HPDE6-E6E7 (cell line): Measurements from ENCODE around the gene SHROOM3.
"Not testable (repeated sequence)": the region's sequence is repeated elsewhere in the genome, so short reads cannot be mapped to it uniquely, and the experiment has no call there.

Experiments used
- DNase-seq: peaks from one replicate; pipeline ENCODE4 v3.0.0; 2011; ENCODE audit warnings: missing footprints; ENCODE audit errors: extremely low spot score

The SHROOM3 gene

DNA sequence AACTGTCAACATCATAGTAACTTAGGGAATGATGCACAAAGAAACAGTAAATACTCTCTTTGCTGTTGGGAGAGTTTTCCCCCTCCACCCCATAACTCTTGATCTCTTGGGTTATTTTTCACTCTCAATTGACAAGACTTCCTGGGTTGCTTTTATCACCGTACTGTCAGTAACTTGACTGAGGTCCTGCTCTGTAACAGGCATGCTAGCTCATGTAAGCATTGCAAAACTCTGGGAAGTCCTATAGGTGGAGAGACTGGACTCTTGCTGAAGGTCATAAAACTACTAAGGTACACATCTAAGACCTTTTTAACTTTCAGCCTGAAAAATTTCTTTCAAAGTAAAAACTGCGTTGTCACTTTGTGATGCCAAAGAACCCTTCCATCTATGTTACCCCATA, 10.9 kb downstream of the SHROOM3 start:
- DNase-seq = no peak

DNA sequence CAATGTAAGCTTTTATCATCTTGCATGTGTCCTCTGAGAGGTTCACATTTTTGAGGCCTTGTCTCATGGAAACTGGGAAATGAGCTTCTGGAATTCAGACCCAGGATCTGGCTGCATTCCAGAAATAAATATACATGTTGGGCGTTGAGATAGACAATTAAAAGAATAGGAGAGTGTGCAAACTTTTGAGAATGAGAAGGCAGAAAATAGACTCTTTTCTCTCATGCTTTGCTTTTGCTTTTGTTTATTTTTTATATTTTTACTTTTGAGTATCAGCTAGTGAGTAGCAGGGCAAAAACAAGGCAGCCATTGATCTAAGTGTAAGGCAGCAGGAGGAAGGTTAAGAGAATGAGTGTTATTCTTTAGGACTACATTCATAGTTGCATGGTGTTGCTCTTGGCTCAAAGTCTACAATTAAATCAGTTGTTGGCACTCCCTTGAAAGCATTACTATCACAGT, 12.4 kb downstream of the SHROOM3 start:
- DNase-seq = no peak

DNA sequence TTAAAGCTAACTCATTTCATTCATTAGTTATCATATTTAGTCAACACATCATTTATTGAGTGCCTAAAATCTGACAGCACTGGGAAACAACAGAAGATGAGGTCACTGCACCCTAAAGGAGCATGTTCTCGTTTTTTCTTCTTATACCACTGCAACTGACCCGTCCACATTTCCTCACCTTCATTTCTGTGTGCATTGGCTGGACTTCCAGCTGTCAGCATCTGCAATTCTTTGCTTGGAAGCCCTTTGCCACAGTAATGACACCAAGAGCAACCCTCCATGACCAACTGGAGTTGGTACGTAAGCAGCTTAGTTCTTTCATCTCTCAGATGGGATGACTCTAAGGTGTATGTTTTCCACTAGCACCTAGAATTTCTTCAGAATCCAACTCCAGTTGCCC, 13.2 kb downstream of the SHROOM3 start:
- no peak for DNase-seq

DNA sequence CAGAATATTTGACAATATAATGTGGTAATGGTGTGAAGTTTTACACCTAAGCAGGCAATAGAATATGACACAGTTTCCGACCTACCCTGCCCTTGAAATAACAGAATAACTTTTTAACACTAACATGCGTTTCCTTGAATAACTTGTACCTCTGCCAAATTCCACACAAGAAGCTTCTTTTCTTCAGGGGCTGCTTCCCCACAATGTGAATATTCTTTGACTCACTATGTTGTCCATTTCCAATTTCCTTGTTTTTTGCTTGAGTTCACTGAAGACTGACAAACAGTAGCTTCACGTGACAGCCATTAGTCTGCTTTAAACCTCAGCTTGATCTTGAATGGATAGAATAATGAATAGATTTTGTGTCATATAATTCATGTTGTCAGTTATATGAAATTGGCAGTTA, 14.3 kb downstream of the SHROOM3 start:
- DNase-seq = no peak

DNA sequence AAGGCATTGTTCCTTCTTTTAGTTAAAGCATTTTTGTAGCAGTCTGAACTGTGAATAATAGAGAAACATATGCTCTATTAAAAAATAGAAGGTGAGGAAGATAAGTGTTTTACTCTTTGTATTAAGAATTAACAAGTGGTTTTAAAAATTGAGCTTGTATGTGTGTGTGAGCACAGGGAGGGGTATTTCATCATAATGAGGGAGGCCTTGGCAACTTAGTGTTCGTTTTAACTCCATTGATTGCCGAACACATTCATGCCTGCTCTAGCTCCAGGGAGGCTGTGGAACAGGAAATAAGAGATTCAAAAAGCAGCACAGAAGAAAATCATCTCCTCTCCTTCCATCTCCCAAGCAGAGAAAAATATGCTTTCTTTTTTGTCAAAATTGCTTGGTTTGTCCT, 14.8 kb downstream of the SHROOM3 start:
- DNase-seq = no peak

DNA sequence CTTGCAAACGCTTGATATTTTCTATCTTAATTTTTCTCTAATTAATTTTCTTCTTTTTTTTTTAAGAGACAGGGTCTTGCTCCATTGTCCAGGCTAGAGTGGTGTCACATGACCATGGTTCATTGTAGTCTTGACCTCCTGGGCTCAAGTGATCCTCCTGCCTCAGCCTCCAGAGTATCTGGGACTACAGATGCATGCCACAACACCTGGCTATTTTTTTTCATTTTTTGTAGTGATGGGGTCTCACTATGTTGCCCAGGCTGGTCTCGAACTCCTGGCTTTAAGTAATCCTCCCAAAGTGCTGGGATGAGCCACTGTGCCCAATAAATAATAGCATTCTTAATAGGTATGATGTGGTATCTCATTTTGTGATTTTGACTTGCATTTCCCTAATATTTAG, 18.2 kb downstream of the SHROOM3 start:
- no peak for DNase-seq

DNA sequence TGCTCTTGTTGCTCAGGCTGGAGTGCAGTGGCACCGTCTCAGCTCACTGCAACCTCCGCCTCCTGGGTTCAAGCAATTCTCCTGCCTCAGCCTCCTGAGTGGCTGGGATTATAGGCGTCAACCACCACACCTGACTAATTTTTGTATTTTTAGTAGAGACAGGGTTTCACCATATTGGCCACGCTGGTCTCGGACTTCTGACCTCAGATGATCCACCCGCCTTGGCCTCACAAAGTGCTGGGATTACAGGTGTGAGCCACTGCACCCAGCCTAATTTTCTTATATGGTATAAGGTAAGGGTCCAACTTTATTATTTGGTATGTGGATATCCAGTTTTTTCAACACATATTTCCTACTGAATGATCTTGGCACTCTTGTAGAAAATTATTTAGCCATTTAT, 19.0 kb downstream of the SHROOM3 start:
- DNase-seq = not testable (repeated sequence)

DNA sequence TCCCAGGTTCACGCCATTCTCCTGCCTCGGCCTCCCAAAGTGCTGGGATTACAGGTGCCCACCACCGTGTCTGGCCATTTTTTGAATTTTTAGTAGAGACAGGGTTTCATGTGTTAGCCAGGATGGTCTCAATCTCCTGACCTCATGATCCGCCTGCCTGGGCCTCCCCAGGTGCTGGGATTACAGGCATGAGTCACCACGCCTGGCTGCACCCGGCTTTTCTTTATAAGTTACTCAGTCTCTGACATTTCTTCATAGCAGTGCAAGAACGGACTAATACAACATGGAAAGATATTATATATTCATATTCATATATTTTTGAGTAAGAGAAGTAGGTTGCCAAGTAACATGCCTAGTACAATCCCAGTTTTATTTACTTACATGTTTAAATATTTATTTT, 22.9 kb downstream of the SHROOM3 start:
- DNase-seq = peak; percentile 13

DNA sequence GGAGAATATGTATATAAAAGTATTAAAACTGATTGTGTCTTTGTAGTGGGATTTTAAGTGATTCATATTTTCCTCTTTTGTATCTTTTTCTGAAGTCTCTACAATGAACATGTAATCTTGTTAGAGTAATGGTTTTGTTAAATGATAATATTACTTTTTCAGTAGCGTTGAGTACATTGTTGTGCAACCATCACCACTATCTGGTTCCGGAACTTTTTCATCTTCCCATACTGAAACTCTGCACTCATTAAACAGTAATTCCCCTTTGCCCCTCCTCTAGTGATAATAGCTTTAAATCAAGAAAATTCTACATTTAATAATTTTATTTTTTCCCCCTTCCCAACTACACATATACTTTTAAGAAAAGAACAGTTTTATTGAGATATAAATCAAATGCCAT, 23.3 kb downstream of the SHROOM3 start:
- no peak for DNase-seq

DNA sequence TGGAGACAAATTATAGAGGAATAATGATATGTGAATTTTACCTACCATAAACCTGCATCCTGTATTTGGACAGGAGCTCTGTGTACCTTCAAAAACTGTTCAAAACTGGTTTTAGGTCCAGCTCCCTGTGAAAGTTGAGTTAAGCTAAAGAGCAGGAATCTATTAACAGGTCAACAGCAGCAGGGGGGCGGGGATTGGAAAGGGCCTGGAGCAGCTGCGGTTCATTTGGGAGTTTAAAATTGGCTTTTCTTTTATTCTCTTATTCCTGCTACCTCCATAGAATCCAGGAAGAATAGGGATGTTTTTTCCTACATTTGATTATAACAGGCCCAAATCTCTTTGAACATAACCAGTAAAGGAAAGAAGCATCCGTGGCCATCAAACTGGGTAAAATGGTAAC, 23.8 kb downstream of the SHROOM3 start:
- no peak for DNase-seq

DNA sequence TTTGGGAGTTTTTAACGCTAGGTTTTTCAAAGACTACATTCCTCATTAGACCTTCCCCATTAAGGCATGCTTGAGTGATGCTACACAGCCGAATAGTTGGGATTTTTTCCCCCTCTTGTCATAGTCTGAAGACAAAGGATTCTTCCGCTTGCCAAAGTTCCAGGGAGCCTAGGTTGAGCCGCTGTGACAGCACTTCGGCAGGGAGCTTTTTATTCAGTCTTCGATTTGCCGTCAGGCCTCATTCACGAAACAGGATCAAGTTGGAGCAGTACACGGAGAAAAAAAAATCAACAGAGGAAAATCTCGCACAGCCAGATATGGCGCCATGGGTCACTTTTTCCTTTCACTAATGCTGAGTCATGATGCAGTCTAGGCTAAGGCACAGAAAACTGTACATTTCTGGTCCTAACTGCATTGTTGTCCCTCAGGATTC, 24.3 kb downstream of the SHROOM3 start:
- peak; percentile 32 for DNase-seq

DNA sequence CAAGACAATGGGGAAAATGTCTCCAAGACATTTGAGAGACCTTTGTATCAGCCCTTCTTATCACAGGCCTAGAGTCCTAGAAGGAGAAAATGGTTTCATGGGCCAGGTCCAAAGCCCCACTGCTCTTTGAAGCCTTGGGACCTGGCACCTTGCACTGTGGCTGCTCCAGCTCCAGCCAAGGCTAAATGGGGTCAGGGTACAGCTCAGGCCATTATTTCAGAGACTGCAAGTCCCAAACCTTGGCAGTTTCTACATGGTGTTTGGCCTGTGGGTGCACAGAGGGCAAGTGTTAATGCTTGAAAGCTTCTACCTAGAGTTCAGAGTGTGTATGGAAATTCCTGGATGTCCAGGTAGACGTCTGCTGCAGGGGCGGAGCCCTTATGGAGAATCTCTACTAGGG, 28.5 kb downstream of the SHROOM3 start:
- DNase-seq = no peak

DNA sequence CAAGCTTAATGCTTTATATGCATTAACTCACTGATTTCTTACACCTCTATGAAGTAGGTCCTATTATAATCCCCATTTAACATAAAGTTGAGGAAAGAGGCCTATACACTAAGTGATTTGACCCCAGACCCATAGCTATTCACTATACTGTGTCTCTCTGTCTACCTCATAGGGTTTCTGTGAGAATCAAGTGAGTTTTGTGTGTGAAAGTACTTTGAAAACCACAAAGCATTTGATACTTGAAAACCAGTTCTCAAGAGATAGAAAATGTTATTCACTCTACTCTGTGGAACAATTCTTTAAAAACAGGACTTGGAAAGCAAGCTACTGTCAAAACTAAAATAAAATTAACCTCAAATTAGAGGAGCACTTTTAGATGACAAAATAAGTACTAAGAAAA, 35.0 kb downstream of the SHROOM3 start:
- DNase-seq = no peak

DNA sequence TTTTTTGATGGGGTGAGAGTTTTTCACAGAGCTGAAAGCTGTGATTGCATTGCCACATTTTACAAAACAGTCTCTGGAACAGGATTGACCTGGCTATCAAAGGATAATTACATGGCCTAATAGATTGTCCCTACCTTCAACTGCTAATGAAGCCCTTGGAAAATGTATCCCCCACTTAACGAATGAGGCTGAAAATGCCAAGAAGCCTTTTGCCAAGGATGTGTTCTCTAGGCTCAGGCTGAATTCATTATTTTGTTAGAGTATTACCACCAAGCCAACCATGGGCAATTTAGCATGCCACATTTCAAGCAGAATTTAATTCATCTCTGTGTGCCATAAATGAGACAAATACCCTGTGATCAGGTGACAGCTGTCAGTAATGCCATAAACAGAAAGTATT, 35.5 kb downstream of the SHROOM3 start:
- DNase-seq = no peak

DNA sequence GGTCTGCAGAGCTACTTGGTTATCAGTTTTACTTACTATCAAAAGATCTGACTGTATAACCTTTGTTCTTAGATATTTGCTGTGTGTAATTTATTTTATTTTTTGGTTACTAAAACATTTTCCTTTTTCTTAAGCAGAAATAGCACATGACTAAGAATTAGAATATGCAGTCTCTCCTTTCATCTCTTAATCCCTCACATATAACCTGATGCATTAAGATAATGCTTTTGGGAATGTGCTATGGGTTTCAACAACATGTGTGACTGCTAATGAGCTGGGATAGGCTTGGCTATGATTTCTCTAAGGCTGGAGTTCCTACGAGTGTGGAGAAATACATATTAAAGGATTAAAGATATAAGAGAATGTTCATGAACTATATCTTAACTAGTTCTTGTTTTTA, 41.5 kb downstream of the SHROOM3 start:
- no peak for DNase-seq

DNA sequence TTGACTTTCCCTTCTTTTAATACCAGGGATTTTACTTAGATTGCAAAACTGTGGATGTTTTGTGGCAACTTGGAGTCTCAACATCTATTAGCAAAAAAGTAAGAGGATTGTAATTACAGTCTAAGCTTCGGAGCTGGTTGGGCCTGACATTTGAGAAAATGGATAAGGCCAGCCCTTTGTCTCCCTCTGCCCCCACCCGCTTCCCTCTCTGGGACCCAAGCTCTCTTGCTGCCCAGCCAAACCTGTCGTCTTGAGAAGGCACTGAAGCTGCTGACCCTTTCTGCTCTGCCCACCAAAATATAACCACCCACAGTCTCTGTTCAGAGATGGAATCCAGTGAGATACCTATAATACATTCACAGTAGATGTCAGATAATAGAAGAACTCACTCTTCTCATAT, 49.6 kb downstream of the SHROOM3 start:
- DNase-seq = no peak

DNA sequence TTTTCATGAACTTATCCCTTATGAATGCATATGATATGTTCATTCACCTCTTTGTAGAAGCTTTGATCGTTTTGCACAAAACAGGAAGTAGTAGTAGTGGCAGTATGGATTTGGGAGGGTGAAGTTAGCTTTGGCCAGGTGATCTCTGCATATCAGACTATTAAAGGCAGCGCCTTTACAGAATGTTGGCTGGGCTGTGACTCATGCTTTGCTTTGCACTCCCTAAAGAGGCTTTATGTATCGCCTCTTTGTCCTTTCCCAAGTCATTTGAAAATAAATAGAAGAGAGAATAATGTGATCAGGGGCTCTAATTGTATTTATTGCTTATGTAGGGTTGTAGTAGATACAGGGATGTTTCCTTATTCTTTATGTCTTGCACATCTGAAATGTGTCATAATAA, 50.4 kb downstream of the SHROOM3 start:
- peak; percentile 29 for DNase-seq

DNA sequence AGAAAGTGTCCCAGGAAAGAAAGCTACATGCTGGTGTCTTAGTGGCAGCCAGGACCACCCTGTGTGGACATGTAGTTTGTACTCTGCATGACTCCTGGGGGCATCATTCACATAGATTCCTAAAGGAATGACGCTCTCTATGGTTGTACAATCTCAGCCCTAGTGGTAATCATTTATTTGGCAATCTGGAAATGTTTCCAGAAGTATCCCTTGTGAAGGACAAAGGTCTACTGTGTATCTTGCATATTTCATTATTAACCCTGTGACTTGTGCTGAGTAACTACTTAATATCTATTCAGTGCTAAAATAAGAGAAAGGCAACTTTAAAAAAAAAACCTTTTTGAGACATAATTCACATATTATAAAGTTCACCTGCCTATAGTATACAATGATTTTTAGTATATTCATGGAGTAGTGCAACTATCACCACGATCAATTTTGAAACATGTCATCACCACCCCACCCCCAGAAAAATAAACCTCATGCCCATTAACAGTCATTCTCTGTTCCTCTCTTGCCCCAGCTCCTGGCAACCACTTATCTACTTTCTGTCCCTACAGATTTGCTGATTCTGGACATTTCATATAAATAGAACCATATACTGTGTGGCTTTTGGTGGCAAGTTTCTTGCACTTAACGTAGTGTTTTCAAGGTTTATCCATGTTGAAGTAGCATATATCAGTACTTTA, 51.7 kb downstream of the SHROOM3 start:
- no peak for DNase-seq

DNA sequence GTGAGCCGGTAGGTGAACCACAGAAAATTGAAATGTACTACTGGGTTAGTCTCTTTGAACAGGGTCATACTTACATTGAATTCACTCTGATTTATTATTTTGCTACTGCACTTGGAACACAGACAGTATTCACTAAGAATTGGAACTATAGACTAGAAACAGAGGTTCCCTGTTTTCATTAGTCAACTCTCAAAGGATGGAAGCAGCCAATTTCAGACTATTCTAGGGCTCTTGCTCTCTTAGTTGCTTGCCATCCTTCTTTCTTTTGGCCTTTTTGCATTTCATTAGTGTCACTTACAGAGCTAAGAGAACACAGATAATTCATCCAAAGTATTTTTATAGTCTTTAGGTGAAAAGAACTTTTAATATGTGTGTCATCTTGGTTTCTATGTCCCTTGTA, 52.6 kb downstream of the SHROOM3 start:
- DNase-seq = no peak

DNA sequence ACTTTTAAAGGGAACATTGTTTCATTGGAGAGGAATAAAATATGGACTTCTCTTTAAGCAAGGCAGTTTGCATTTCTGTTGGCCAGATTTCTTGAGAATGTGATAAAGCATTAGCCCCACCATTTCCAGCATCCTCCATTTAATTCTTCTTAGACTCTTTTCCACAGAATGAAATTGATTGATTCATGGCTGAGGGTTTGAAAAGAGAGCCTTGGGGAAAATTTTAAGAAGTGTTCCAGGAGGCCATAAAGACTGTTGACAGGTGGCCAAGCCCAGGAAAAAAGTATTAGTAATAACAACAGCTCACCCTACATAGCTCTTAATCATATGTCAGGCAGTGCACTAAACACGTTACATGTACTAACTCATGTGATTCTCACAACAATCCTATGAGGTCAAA, 53.4 kb downstream of the SHROOM3 start:
- no peak for DNase-seq

DNA sequence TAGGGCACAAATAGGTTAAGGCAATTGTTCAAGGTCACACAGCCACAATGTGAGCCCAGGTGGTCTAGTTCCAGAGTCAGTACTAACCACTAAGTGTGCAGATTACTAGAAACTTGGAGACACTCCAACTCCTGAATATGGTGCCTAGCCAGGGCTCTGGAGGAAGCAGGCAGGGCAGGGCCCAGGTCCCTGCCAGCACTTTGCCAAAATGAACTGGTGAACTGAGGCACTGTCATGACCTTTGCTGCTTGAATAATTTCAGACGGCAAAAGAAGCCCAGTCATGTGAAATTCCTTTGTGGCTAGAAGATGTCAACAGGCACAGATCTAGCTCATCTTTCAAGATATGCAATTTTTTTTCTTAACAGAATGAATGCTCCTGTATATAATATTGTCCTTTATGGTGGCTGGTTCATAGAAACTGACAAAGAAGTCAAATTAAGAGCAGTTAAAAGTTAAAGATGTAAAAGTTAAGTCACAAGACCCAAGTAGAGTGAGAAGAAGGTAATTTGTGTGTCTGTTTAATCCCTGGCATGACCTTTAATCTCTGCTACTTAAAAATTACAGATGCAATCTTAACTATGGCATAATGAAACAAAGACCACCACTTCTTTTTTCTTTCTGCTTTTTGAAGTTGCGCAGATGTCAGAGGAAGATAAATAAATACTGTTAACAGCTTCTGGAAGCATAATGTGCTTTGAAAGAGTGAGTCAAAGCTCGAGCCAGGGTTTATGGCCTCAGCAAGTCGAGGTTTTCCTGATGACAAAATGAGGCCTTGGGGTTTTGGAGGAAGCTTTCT, 54.1 kb downstream of the SHROOM3 start:
- DNase-seq = no peak

DNA sequence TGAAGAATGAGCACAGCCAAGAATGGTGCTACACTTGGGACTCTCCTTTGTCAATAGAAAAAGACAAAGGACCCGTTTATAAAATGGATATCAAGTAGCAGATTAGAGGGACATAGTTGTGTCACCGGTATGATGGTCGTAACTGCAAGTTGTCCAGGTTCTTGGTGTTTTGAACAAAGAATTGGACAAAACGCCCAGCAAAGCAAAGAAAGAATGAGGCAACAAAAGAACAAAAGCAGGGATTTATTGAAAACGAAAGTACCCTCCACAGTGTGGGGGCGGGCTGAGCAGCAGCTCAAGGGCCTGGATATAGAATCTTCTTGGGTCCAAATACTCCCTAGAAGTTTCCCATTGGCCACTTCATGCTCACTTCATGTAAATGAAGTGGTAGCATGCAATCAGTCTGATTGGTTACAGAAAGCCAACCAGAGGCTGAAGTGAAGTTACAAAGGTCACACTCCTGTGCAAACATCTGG, 54.7 kb downstream of the SHROOM3 start:
- no peak for DNase-seq

DNA sequence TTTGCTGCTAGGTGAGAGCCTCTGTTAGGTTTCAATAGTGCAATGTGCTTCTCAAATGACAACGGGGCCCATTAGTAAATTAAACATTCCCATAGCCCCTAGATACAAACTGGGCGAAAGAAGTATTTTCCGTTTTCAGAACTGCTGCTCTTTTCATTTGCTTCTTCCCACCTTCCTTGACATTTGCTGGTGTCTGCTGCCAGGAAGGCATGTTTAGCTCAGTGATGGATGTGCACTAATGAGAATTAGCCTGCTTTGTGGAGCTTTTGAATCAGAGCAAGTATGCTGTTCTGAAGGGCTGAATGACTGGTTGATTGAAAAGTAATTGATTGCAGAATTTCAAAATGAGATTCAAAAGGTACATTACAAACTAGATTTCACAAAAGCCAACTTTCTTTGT, 57.0 kb downstream of the SHROOM3 start:
- no peak for DNase-seq
